Kidney glomerular epithelial cell (primary cell): Measurements from ENCODE around the gene FAM204A.

ENCODE experiments used
- DNase-seq: peaks from one replicate; lab custom pipeline; 2025; lab: John Stamatoyannopoulos, UW

The FAM204A gene

GRCh38 chr10:118277871-118278270, 64.3 kb downstream of the FAM204A start:
- DNase-seq: no peak

GRCh38 chr10:118276727-118277126, 65.4 kb downstream of the FAM204A start:
- no peak for DNase-seq

GRCh38 chr10:118276204-118276603, 65.9 kb downstream of the FAM204A start:
- DNase-seq: no peak

- DNase-seq: no peak
These were observed 68.5 kb downstream of the FAM204A start for GRCh38 chr10:118273662-118274061.

GRCh38 chr10:118272767-118273166, 69.4 kb downstream of the FAM204A start:
- no peak for DNase-seq

- DNase-seq: no peak
These were observed 69.9 kb downstream of the FAM204A start for GRCh38 chr10:118272149-118272721.

- no peak for DNase-seq
These were observed 70.5 kb downstream of the FAM204A start for GRCh38 chr10:118271671-118272070.

GRCh38 chr10:118266098-118266748, 75.9 kb downstream of the FAM204A start:
- no peak for DNase-seq

GRCh38 chr10:118264838-118265470, 77.2 kb downstream of the FAM204A start:
- no peak for DNase-seq

GRCh38 chr10:118264252-118264651, 77.9 kb downstream of the FAM204A start:
- DNase-seq: no peak

- DNase-seq: no peak
These were observed 79.6 kb downstream of the FAM204A start for GRCh38 chr10:118262538-118262937.

- peak; percentile 24 for DNase-seq
These were observed 82.7 kb downstream of the FAM204A start for GRCh38 chr10:118259288-118259906.

- no peak for DNase-seq
These were observed 83.8 kb downstream of the FAM204A start for GRCh38 chr10:118258285-118258684.

GRCh38 chr10:118256825-118257570, 85.1 kb downstream of the FAM204A start:
- DNase-seq: no peak

- DNase-seq: no peak
These were observed 85.9 kb downstream of the FAM204A start for GRCh38 chr10:118256209-118256608.

- no peak for DNase-seq
These were observed 86.8 kb downstream of the FAM204A start for GRCh38 chr10:118255355-118255754.

GRCh38 chr10:118254654-118255053, 87.5 kb downstream of the FAM204A start:
- DNase-seq: no peak

- DNase-seq: no peak
These were observed 88.7 kb downstream of the FAM204A start for GRCh38 chr10:118253397-118253796.

- no peak for DNase-seq
These were observed 90.3 kb downstream of the FAM204A start for GRCh38 chr10:118251791-118252190.

GRCh38 chr10:118249714-118250113, 92.4 kb downstream of the FAM204A start:
- no peak for DNase-seq
